AG09309 (cell line): Measurements from ENCODE around the gene SIAH3.

Experiments used
- DNase-seq: peaks from one replicate; pipeline ENCODE4 v3.0.0-alpha.2; 2010; ENCODE audit warnings: low read depth
- H3K4me3 ChIP-seq: 2 replicates; pipeline ENCODE4 v1.5.1; 2011; ENCODE audit warnings: mild to moderate bottlenecking, low read depth, low read length, moderate library complexity; ENCODE audit not compliant: control insufficient read depth
- CTCF ChIP-seq: IDR thresholded peaks from 2 replicates; pipeline ENCODE4 v1.5.1; 2011; ENCODE audit warnings: mild to moderate bottlenecking, low read depth, low read length, inconsistent platforms; ENCODE audit not compliant: insufficient read depth, control insufficient read depth; ENCODE audit errors: missing control alignments

SIAH3 gene

DNA sequence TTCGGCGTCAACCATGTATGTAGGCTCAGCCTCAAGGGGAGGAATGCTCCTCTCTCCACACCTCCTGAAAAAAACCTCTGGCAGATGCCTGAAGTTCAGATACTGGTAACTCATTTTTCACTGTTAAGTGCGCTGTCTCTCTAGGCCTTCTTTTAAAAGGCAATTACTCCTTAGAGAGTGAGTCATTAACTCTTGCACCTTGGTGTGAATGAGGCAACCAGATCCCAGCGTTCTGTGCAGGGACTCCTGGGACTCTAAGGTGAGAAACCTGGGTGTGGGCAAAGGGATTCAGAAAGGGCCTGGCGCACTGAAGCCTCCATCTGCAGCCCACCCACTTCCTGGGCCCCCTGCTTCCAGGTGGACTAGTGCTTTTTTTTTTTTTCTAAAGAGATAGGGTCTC, 71.7 kb downstream of the SIAH3 start:
- no peak for DNase-seq
- TF ChIP-seq CTCF = no peak
- no peak overlapping the region for H3K4me3 ChIP-seq

GRCh38 chr13:45778882-45779281, 72.7 kb downstream of the SIAH3 start:
- H3K4me3 ChIP-seq = no peak overlapping the region
- DNase-seq = no peak
- TF ChIP-seq CTCF = no peak

- no peak for TF ChIP-seq CTCF
- DNase-seq = no peak
Observed at GRCh38 chr13:45776748-45777147, 74.8 kb downstream of the SIAH3 start.

DNA sequence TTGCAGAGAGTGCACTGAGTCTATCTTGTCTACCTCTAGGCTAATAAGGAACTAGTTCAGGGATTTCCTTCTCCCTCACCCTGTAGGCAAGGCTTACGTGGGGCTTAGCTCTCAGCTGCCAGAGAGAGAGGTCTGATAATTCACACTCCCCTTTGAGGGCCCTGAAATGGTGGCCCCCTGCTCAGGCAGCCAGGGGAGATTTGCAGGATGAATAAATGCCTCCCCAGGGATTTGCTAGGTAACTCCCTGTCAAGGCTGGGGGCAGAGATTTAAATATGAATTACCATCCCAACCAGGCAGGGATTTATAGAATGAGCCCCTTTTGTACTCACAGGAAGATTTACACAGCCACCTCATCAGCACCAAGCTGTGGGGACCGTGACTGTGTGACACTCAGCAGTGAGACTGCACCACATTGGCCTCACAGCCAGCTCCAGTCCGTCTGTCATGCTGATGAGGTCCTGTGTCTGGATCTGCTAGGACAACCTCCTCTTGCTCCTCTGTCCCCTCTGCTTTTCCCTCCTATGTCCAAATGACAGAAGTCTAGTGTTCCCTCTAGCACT, 76.1 kb downstream of the SIAH3 start:
- no peak for TF ChIP-seq CTCF
- no peak for DNase-seq

More at GRCh38 chr13:45776748-45777147, 74.8 kb downstream of the SIAH3 start:
- no peak overlapping the region for H3K4me3 ChIP-seq

DNA sequence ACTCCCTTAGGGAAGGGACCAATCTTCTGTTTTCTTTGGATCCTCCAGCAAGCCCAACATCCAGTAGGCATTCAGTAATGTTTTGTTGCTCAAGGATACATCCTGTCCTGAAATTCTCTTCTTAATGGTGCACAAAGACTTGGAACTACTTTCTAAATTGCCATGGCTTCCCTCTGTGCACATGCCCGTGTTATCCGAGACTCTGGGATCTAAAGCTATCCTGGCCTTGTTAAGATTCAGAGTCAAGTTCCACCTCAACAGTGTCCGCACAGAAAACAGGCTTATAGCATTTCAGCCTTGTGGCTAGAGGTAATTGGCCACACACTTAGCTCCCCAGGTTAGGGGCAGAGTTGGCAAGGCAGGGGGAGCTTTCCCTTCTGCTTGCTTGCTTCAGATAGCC, 77.6 kb downstream of the SIAH3 start:
- TF ChIP-seq CTCF = no peak
- DNase-seq = no peak
- no peak overlapping the region for H3K4me3 ChIP-seq

More for the DNA sequence above, 76.1 kb downstream of the SIAH3 start:
- no peak overlapping the region for H3K4me3 ChIP-seq

DNA sequence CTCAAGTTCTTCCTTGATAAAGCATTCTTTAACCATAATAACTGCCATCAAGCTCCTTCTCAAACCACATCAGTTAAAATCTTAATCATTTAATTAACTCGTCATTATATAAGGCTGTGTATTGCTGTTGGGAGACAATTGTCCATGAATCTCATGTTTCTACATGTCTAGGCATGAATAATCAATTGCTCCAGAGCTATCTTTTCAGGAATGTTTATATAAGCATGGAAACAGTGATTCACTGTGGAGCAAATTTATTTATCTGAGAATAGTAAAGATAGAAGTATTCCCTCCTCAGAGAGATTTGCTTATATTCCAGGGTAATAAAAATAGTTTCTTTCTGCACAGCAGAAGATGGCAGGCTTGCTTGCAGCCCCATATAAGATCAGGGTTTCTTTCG, 78.3 kb downstream of the SIAH3 start:
- H3K4me3 ChIP-seq = no peak overlapping the region
- no peak for DNase-seq
- TF ChIP-seq CTCF = no peak

- TF ChIP-seq CTCF = no peak
- DNase-seq = no peak
- no peak overlapping the region for H3K4me3 ChIP-seq
Observed at GRCh38 chr13:45770886-45771285, 80.7 kb downstream of the SIAH3 start.
